BJ (cell line): ENCODE results near the gene PPP6R3. TPM values are rescaled to one million over a fixed set of nuclear protein-coding genes. Genes with fewer than 3 reads are reported as not detected.

Experiments
- CTCF ChIA-PET: fragments of 350-600 bp; formaldehyde crosslinking; extraction: SDS; loops from one replicate; lab custom pipeline; 2021; ENCODE audit warnings: antibody characterized with exemption, inconsistent platforms; lab: Yijun Ruan, JAX
- POLR2A ChIA-PET: fragments of 300-600 bp; sonication (Branson Sonifier 250); formaldehyde crosslinking; extraction: SDS; loops from one replicate; lab custom pipeline; 2021; ENCODE audit warnings: antibody characterized with exemption; lab: Charles Lee
- DNase-seq: peaks from one replicate; pipeline ENCODE4 v3.0.0-alpha.2; 2011; ENCODE audit warnings: low read depth
- H3K27me3 ChIP-seq: 2 replicates; pipeline ENCODE4 v1.6.0; 2011; ENCODE audit warnings: low read length; ENCODE audit not compliant: control insufficient read depth, insufficient read depth
- H3K36me3 ChIP-seq: 2 replicates; pipeline ENCODE4 v1.5.1; 2011; ENCODE audit warnings: low read length; ENCODE audit not compliant: control insufficient read depth, insufficient read depth
- H3K4me3 ChIP-seq: 2 replicates; pipeline ENCODE4 v1.5.1; 2011; ENCODE audit warnings: low read depth, mild to moderate bottlenecking, control low read depth, low read length
- polyA plus RNA-seq: library from polyadenylated mRNA; depleted of rRNA; stranded (reverse); fragments of >200 nt; gene quantifications from 2 replicates; pipeline ENCODE4 v1.2.3, GENCODE V29; 2011
- TF ChIP-seq, protein P1 (sequence below): IDR thresholded peaks from 2 replicates; pipeline ENCODE4 v1.5.1; 2011; ENCODE audit warnings: low read depth, mild to moderate bottlenecking, control low read depth, inconsistent platforms, low read length, moderate library complexity; ENCODE audit not compliant: insufficient read depth

The PPP6R3 gene
- polyA plus RNA-seq, 1 experiment, result 31.6 TPM

DNA sequence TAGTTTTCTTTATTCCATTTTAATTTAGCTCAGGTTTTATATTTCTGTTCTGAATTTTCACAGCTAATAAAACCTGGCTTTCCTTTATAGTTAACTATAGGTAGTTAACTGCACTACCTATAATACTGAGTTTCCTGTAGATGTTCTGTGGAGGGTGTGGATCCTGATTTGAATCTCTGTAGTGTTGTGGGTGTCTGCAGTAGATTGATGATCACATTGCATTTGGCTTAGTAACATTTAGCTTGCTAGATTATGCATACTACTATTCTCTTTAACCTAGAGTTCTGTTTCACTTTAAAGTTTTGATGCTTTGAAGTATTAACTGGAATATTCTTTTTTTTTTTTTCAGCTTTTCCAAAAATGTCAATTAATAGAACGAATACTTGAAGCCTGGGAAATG, 110.1 kb downstream of the PPP6R3 start:
- no peaks in the 10 kb centered on the region for H3K27me3 ChIP-seq
- no peak for DNase-seq
- H3K36me3 ChIP-seq, result peaks cover 12% of the 10 kb centered on the region
- CTCF ChIA-PET, result interaction anchor here (4.5 kb wide), 1 partner anchor 14 kb away, joined by 23 read pairs; no protein-coding TSS in a partner anchor
- TF ChIP-seq, protein P1, sequence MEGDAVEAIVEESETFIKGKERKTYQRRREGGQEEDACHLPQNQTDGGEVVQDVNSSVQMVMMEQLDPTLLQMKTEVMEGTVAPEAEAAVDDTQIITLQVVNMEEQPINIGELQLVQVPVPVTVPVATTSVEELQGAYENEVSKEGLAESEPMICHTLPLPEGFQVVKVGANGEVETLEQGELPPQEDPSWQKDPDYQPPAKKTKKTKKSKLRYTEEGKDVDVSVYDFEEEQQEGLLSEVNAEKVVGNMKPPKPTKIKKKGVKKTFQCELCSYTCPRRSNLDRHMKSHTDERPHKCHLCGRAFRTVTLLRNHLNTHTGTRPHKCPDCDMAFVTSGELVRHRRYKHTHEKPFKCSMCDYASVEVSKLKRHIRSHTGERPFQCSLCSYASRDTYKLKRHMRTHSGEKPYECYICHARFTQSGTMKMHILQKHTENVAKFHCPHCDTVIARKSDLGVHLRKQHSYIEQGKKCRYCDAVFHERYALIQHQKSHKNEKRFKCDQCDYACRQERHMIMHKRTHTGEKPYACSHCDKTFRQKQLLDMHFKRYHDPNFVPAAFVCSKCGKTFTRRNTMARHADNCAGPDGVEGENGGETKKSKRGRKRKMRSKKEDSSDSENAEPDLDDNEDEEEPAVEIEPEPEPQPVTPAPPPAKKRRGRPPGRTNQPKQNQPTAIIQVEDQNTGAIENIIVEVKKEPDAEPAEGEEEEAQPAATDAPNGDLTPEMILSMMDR, result no peak
- POLR2A ChIA-PET, result no interaction called here
- H3K4me3 ChIP-seq, result no peak overlapping the region

DNA sequence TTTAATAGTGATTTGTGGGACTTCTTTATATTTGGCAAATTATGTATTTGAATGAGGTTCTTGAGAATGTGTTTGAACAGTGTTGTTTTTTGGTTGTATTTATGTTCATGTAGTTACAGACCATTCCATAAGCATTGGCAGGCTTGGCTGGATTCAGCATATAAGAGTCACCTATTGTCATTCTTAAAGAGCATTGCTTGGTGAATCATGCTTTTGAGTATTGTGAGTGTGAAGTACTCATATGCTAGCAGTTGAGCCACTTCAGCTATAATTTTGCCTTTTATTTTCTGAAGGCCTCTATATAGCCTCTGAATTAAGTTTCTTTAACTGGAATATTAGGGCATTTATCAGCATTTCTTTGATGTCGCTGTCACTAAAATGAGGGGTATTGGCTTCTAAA, 113.8 kb downstream of the PPP6R3 start:
- no peaks in the 10 kb centered on the region for H3K27me3 ChIP-seq
- peaks cover 16% of the 10 kb centered on the region for H3K36me3 ChIP-seq
- ChIA-PET POLR2A (no interaction called here), CTCF (interaction anchor here (1.9 kb wide), 1 partner anchor 10 kb away, joined by 9 read pairs; no protein-coding TSS in a partner anchor)
- no peak overlapping the region for H3K4me3 ChIP-seq
- no peak for DNase-seq
- TF ChIP-seq, protein P1, result no peak

DNA sequence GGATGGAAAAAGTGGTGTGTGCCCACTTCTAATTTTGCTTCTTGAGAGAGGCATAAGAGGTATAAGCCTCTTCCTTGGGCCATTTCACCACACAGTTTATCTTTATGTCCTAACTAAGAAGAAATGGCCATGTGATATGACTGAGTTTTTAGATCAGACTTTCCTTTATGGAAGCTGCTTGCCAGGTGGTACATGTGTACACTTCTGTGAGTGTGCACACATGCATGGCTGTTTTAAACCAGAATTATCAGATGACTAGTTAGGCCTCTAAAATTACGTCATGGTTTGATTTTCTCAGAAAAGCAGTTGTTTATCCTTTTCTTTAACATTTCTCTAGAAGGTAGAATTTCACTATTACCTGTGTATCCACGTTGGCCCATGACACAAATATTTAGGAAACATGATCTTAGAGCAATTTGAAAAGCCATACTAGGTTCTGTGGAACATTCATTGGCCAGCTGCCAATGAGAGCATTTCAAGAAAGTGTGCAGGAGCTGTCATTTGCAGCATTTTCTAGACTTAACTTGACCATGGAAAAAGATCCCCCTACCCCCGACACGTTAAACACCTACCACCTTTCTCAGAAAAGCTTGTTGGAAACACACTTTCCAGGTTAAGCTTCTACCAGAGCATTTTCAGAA, 114.6 kb downstream of the PPP6R3 start:
- Histone ChIP-seq H3K27me3 (no peaks in the 10 kb centered on the region), H3K4me3 (no peak overlapping the region), H3K36me3 (peaks cover 16% of the 10 kb centered on the region)
- CTCF ChIA-PET, result interaction anchor here (0.5 to 1.9 kb wide), 3 partner anchors 10 to 283 kb away, joined by 3 to 9 read pairs (median 3); no protein-coding TSS in a partner anchor
- POLR2A ChIA-PET, result no interaction called here
- TF ChIP-seq, protein P1, result no peak
- no peak for DNase-seq

DNA sequence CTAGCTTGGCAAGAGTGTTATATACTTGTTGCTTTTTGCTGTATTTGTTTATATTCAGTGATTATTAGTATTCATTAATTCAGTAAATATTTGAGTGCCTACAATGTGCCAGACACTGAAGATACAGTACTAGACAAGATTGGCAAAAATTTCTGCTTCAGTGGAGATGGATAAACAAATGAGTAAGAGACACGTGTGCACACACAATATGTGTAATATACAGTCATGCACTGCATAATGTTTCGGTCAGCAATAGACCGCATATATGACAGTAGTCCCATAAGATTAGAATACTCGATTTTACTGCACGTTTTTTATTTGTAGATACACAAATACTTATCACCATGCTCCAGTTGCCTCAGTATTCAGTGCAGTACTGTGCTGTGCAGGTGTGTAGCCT, 118.9 kb downstream of the PPP6R3 start:
- H3K36me3 ChIP-seq, result peaks cover 9% of the 10 kb centered on the region
- H3K27me3 ChIP-seq, result no peaks in the 10 kb centered on the region
- ChIA-PET POLR2A (no interaction called here), CTCF (no interaction called here)
- TF ChIP-seq, protein P1, result no peak
- DNase-seq, result no peak
- H3K4me3 ChIP-seq, result no peak overlapping the region

- Histone ChIP-seq H3K4me3 (no peak overlapping the region), H3K36me3 (peaks cover 9% of the 10 kb centered on the region), H3K27me3 (no peaks in the 10 kb centered on the region)
- POLR2A ChIA-PET, result no interaction called here
- DNase-seq, result no peak
- CTCF ChIA-PET, result no interaction called here
- TF ChIP-seq, protein P1, result no peak
Observed at GRCh38 chr11:68581439-68581838, 120.9 kb downstream of the PPP6R3 start.
